HG03342 (cell line): ENCODE data around the gene ZNF800.
"Not testable (repeated sequence)": the region's sequence is repeated elsewhere in the genome, so short reads cannot be mapped to it uniquely, and the experiment has no call there.

Source experiments
- ATAC-seq: cut with Tn5 transposase; IDR thresholded peaks from one replicate; pipeline ENCODE4 v1.9.1; 2021; ENCODE audit warnings: mild to moderate bottlenecking, moderate library complexity; ENCODE audit not compliant: unreplicated experiment

Gene ZNF800, protein sequence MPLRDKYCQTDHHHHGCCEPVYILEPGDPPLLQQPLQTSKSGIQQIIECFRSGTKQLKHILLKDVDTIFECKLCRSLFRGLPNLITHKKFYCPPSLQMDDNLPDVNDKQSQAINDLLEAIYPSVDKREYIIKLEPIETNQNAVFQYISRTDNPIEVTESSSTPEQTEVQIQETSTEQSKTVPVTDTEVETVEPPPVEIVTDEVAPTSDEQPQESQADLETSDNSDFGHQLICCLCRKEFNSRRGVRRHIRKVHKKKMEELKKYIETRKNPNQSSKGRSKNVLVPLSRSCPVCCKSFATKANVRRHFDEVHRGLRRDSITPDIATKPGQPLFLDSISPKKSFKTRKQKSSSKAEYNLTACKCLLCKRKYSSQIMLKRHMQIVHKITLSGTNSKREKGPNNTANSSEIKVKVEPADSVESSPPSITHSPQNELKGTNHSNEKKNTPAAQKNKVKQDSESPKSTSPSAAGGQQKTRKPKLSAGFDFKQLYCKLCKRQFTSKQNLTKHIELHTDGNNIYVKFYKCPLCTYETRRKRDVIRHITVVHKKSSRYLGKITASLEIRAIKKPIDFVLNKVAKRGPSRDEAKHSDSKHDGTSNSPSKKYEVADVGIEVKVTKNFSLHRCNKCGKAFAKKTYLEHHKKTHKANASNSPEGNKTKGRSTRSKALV

GRCh38 chr7:127392566-127393367 is at the start of gene ZNF800:
TSS of gene ZNF800 (minus strand) at chr7:127392708. CDS start at chr7:127391557, 1,151 bp downstream.
- ATAC-seq, result peak; percentile 81

DNA sequence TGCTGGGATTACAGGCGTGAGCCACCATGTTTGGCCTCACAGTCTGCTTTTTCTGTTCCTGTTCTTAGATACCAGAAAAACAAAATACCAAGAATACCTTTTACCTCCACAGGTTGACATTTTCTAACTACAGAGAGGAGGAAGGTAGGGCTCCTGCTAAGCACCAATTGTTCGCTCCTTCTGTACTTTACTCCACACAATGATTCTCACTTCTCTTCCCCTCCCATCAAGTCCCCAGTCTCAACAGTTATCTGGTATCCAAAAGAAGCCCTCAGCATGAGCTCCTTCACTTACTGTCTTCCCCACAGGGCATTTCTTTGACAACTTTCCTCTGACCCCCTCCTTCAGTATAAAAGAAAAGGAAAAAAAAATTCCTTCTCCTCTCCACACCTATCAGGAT is 47.7 kb upstream of the ZNF800 start:
- no peak for ATAC-seq

DNA sequence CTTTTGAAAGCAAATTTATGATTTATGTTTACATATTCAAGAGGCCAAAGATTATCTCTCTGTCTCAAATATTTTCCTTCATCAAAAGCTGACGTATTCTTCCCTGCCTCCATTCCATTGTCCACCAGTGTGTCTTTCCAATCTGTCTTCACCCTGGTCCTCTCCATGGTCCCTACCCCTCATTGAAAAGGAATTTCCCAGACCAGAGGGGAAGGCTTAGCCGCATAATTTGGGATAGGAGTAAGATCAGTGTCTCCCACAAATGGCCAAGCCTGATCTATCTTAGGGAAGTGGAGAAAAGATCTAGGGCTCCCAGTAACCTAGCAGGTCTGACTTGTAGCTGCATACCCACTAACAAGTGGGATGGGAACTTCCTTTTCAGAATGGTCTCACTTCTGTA is 46.3 kb upstream of the ZNF800 start:
- no peak for ATAC-seq

DNA sequence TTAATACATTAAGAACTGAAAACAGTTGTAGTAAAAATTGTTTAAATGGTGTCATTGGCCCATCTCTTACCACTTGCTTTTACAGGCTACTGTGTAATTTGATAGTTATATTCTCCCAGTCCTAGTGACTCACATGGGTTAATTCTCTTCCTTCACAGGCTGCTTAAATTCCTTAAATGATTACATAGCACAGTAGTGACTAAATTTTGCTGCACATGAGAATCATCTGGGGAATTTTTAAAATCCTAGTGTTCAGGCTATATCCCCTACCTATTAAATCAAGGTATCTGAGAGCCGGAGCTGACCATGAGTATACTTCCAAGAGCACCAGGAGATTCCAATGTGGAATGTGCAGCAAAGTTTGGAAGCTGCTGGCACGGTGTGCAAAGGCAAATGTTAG is 45.3 kb upstream of the ZNF800 start:
- ATAC-seq, result no peak

GRCh38 chr7:127437241-127437640 is 44.7 kb upstream of the ZNF800 start:
- no peak for ATAC-seq

DNA sequence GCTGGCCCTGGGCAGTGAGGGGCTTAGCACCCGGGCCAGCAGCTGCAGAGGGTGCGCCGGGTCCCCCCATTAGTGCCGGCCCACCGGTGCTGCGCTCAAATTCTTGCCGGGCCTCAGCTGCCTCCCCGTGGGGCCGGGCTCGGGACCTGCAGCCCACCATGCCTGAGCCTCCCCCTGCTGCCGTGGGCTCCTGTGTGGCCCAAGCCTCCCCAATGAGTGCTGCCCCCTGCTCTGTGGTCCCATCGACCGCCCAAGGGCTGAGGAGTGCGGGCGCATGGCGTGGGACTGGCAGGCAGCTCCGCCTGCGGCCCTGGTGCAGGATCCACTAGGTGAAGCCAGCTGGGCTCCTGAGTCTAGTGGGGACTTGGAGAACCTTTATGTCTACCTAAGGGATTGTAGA is 36.8 kb upstream of the ZNF800 start:
- ATAC-seq, result not testable (repeated sequence)

- no peak for ATAC-seq
These were observed 26.7 kb upstream of the ZNF800 start for GRCh38 chr7:127419196-127419595.

DNA sequence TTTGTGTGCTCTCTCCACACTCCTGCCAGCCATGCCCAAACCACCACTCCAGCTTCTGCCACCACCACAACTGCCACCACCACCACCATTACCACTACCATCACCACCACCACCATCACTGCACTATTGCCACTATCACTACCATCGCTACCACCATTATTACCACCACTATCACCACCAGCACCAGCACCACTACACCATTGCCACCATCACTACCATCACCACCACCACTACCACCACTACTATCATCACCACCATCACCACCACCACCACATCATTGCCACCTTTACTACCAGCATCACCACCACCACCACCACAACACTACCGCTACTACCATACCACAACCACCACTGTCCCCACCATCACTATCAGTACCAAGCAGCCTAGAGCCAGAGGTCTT is 26.0 kb upstream of the ZNF800 start:
- no peak for ATAC-seq

GRCh38 chr7:127417346-127417745 is 24.8 kb upstream of the ZNF800 start:
- ATAC-seq, result peak; percentile 73

DNA sequence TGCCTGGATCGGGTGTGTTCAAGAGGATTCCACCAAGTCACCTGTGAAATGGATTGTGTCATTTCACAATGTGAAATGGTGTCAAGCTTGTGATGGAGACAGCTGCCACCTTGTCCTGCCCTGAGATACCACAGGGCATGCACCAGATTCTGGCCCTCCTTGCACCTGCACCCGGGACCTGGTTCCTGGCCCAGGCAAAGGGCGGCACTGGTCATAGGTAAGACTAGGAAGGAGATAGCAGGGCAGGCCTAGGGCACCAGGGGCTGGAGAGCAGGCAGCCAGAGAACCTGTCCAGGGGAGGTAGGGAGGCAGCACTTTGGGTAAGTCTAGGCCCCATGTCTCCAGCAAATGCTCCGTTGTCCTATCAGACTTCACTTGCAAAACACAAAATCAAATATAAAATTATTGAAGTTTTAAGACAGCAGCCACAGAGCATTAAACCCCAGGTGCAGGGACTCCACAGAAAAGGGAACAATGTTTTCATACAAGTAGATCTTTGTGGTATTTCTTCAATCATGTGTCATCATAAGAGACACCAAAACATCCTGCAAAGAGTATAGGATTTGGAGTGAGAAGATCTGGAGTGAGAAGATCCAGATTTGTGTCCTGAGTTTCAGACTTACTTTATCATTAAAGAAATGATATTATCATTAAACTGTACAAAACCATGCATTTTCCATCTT is 22.7 kb upstream of the ZNF800 start:
- no peak for ATAC-seq

DNA sequence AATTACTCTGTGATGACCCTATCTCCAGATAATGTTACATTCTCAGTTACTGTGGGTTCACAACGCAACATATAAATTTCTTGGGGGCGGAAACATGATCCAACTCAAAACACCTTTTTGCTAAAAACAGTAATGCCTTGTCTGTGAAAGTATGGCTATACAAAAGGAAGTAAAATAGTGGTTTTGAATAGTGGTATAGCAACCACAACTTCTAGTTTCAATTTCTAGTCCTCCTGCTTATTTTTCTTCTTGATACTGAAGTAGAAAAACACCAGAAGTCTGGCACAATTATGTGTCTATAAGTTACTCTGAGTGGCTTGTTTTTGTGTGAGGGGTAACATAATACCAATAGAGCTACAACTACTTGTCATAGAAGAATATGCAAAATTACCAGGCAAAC is 21.5 kb upstream of the ZNF800 start:
- ATAC-seq, result peak; percentile 65

GRCh38 chr7:127413326-127413725 is 20.8 kb upstream of the ZNF800 start:
- no peak for ATAC-seq

GRCh38 chr7:127411176-127411575 is 18.7 kb upstream of the ZNF800 start:
- no peak for ATAC-seq

- no peak for ATAC-seq
These were observed 17.1 kb upstream of the ZNF800 start for GRCh38 chr7:127409629-127410028.

DNA sequence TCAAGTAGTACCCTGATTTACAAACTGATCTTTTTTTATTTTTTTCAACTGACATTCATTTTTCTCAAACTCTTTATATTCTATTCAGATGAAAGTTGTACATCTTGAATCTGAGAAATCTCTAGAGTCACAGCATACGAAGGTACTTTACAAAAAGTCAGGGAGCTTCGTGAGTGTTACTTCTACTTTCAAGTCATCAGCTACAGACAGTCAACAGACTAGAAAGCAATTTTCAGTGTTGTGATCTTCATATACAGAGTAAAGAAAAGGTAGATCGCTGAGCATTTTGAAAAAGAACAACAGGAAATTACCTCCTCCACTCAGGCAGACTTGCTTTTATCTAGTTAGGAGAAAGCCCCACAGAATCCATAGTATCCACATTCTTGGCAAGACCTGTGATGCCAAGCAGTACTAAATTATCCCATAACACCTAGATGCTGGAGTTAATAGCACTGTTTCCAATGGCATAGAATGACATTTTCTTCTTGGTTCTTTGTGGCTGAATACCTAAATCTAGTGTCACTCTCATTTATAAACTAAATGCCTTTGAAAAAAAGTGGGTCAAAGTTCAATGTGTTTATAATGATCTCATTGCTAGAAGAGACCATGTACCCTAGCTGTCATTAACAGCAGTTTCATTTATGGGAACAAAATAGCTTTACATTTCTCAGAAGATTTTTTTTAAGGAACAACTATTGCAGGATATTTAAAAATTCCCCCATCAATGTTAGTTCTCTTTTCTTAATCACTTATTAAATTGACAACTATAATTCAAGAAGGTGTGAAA is 12.0 kb upstream of the ZNF800 start:
- ATAC-seq, result no peak

DNA sequence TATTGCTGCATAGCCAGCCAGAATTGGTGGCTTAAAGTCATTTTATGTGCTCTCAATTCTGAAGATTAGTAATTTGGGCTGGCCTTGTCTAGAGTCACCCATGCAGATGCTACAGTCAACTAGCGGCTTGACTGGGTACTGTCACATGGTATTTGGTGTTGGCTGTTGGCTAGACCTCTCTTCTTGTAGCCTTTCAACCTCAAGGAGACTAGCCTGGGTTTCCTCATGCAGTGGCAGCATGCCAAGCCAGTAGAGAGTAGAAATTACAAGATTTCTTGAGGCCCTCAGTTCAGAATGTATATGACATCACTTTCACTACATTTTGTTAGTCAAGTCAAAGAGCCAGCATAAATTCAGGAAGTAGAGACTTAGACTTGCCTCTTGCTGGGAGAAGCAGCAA is 3.7 kb upstream of the ZNF800 start:
- ATAC-seq, result peak; percentile 27

- not testable (repeated sequence) for ATAC-seq
These were observed 2.6 kb upstream of the ZNF800 start for GRCh38 chr7:127395104-127395503.

DNA sequence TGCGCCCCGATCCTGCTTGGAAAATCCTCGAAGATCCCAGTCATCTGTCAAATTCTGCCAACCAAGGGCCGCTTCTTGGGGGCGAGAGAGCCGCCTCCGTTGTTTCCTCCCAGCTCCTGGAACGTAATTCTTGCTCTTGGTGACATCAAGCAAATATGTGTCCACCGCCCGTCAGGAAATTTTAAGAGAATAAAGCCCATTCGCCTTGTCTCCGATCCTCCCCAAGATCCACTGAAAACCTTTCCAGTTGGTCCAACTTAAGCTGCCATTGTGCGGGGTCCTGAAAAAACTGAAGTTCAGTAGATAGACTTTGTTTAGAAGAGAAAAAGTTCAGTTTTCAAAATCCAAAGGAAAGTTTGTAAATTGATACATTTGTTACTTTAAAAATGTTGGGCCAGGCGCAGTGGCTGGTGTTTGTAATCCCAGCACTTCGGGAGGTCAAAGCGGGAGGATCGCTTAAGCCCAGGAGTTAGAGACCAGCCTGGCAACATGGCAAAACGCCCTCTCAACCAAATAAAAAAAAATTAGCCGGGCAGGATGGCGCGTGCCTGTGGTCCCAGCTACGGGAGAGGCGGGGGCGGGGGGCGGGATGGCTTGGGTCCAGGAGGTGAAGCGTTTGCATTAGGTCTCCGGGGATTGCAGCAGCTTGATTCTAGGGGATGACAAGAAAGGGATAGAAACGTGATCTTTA is 1.0 kb upstream of the ZNF800 start:
- ATAC-seq, result no peak

DNA sequence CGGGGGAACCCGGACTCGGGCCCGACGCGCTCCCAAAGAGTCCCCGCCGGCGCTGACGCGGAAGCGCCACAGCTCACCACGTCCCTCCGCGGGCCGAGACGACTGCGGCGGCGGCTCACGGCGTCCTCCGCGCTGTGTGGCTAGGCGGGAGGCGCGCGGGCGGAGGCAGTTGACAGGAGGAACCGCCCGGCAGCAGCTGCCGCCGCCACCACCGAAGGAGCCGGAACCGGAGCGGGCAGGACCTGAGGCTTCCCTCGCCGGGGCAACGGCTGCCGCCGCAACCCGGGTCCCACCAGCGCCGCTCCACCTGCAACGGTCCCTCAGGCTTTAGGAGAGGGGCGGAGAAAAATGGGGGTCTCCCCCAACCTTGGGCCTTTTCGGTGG is 334 bp downstream of the ZNF800 start:
- peak; percentile 39 for ATAC-seq
